AG08396 (cell line): ENCODE results near the gene CHD1.

ENCODE experiments used
- DNase-seq: peaks from one replicate; pipeline ENCODE4 v3.0.0; 2012; ENCODE audit warnings: low spot score, mixed read lengths

Gene CHD1

GRCh38 chr5:98810206-98810605 is 118.6 kb downstream of the CHD1 start:
- DNase-seq = no peak

DNA sequence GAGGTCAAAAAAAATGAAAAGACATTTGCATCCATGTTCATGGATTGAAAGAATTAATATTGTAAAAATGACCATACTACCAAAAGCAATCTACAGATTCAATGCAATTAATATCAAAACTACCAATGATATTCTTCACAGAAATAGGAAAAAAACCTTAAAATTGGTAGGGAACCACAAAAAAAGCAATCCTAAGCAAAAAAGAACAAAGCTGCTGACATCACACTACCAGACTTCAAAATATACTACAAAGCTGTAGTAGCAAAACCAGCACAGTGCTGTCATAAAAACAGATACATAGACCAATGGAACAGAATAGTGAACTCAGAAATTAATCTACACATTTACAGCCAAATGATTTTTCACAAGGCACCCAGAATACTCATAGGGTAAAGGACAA is 121.0 kb downstream of the CHD1 start:
- DNase-seq = no peak

GRCh38 chr5:98805070-98805469 is 123.7 kb downstream of the CHD1 start:
- DNase-seq = no peak

- no peak for DNase-seq
Observed at GRCh38 chr5:98804066-98804465, 124.7 kb downstream of the CHD1 start.
